Progenitor cell of endocrine pancreas (in vitro differentiated cells): Measurements from ENCODE around the gene CGB7. TPM values are rescaled to one million over a fixed set of nuclear protein-coding genes. Genes with fewer than 3 reads are reported as not detected.
"Not testable (repeated sequence)": the region's sequence is repeated elsewhere in the genome, so short reads cannot be mapped to it uniquely, and the experiment has no call there.

Experiments used
- DNase-seq: peaks from one replicate; pipeline ENCODE4 v3.0.0; 2021; ENCODE audit warnings: low spot score; ENCODE audit not compliant: unreplicated experiment
- H3K27ac Mint-ChIP-seq: 2 replicates; pipeline ENCODE4 v1.8.0; 2021; ENCODE audit warnings: mild to moderate bottlenecking, moderate library complexity, mixed read lengths
- H3K27me3 Mint-ChIP-seq: 2 replicates; pipeline ENCODE4 v1.8.0; 2021; ENCODE audit warnings: mixed read lengths
- H3K36me3 Mint-ChIP-seq: 2 replicates; pipeline ENCODE4 v1.8.0; 2022; ENCODE audit warnings: mixed read lengths; ENCODE audit not compliant: insufficient read depth
- H3K4me1 Mint-ChIP-seq: 2 replicates; pipeline ENCODE4 v1.8.0; 2021; ENCODE audit warnings: low read depth, mixed read lengths
- H3K4me3 Mint-ChIP-seq: 2 replicates; pipeline ENCODE4 v1.8.0; 2021; ENCODE audit warnings: low read depth, mild to moderate bottlenecking, moderate library complexity, mixed read lengths
- H3K9me3 Mint-ChIP-seq: 2 replicates; pipeline ENCODE4 v1.8.0; 2021; ENCODE audit warnings: low read depth, mixed read lengths
- CTCF ChIP-seq: fragments of 200-600 bp; sonication (generic); IDR thresholded peaks from one replicate; pipeline ENCODE4 v1.5.0; 2021; ENCODE audit warnings: antibody characterized with exemption, mild to moderate bottlenecking; ENCODE audit not compliant: unreplicated experiment
- total RNA-seq: library from RNA; stranded (reverse); gene quantifications from 2 replicates; pipeline ENCODE4 v1.2.1, GENCODE V29; 2021

CGB7 gene
- total RNA-seq, 1 donor from 2014 or later = 0.38 TPM

- Mint-ChIP-seq H3K4me3 (peak overlapping the region; percentile 41), H3K27ac (no peak overlapping the region), H3K4me1 (peaks cover 4% of the 10 kb centered on the region), H3K9me3 (no peaks in the 10 kb centered on the region), H3K36me3 (no peaks in the 10 kb centered on the region), H3K27me3 (peaks cover 61% of the 10 kb centered on the region)
- no peak for TF ChIP-seq CTCF
- DNase-seq = no peak
These were observed 6.6 kb upstream of the CGB7 start for GRCh38 chr19:49064029-49064629.

- no peak for DNase-seq
- peaks cover 65% of the 10 kb centered on the region for H3K27me3 Mint-ChIP-seq
These were observed 3.9 kb upstream of the CGB7 start for GRCh38 chr19:49061445-49061844.

DNA sequence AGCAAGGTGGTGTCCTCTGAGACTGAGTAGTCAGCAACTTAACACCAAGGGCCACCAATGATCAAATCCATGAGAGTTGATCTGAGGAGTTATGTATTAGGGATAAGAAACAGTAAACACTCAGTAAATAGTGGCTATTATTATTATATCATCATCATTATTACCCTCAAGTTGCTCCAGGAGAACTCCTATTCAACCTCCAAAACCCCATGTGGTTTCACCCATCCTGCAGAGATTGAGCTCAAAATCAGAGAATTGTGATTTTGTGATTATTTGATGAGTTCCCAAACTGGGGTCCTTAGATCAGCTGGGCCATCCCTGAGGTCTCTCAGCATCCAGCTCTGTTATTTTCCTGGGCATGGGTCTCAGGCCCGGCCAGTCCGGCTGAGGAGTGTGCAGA, 3.5 kb upstream of the CGB7 start:
- DNase-seq = no peak
- Mint-ChIP-seq H3K4me1 (peaks cover 8% of the 10 kb centered on the region), H3K9me3 (no peaks in the 10 kb centered on the region), H3K27me3 (peaks cover 65% of the 10 kb centered on the region), H3K27ac (no peak overlapping the region), H3K36me3 (no peaks in the 10 kb centered on the region), H3K4me3 (no peak overlapping the region)
- no peak for TF ChIP-seq CTCF

More at GRCh38 chr19:49061445-49061844, 3.9 kb upstream of the CGB7 start:
- H3K9me3 Mint-ChIP-seq = no peaks in the 10 kb centered on the region
- no peak for TF ChIP-seq CTCF
- no peak overlapping the region for H3K27ac Mint-ChIP-seq
- H3K4me1 Mint-ChIP-seq = peaks cover 8% of the 10 kb centered on the region
- H3K36me3 Mint-ChIP-seq = no peaks in the 10 kb centered on the region
- H3K4me3 Mint-ChIP-seq = no peak overlapping the region

GRCh38 chr19:49059053-49059452, 1.5 kb upstream of the CGB7 start:
- H3K27me3 Mint-ChIP-seq = peaks cover 70% of the 10 kb centered on the region

DNA sequence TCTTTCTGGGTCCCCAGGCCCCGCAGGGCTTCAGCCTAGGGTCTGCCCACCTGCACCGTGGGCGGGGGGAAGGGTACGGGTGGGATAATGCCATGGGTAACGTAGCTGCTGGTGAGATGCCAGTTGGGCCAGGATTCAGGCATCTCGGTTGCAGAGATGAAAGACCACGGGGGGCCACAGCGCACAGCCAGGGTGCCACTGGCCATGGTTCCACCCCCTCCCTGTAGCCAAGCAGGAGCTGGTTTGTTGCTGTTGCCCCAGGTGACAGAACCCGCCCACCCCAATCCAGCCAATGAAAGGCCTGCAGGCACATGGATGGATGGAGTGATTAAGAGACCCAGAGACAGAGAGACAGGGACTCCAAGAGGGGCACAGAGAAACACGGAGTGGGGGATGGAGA, 1.0 kb upstream of the CGB7 start:
- no peaks in the 10 kb centered on the region for H3K36me3 Mint-ChIP-seq
- H3K9me3 Mint-ChIP-seq = no peaks in the 10 kb centered on the region
- H3K4me3 Mint-ChIP-seq = no peak overlapping the region
- no peak for DNase-seq
- peaks cover 72% of the 10 kb centered on the region for H3K27me3 Mint-ChIP-seq
- H3K4me1 Mint-ChIP-seq = peaks cover 4% of the 10 kb centered on the region
- no peak overlapping the region for H3K27ac Mint-ChIP-seq
- TF ChIP-seq CTCF = no peak

More at GRCh38 chr19:49059053-49059452, 1.5 kb upstream of the CGB7 start:
- H3K36me3 Mint-ChIP-seq = no peaks in the 10 kb centered on the region
- no peak for TF ChIP-seq CTCF
- DNase-seq = no peak
- no peaks in the 10 kb centered on the region for H3K9me3 Mint-ChIP-seq
- peaks cover 4% of the 10 kb centered on the region for H3K4me1 Mint-ChIP-seq
- no peak overlapping the region for H3K4me3 Mint-ChIP-seq
- no peak overlapping the region for H3K27ac Mint-ChIP-seq

DNA sequence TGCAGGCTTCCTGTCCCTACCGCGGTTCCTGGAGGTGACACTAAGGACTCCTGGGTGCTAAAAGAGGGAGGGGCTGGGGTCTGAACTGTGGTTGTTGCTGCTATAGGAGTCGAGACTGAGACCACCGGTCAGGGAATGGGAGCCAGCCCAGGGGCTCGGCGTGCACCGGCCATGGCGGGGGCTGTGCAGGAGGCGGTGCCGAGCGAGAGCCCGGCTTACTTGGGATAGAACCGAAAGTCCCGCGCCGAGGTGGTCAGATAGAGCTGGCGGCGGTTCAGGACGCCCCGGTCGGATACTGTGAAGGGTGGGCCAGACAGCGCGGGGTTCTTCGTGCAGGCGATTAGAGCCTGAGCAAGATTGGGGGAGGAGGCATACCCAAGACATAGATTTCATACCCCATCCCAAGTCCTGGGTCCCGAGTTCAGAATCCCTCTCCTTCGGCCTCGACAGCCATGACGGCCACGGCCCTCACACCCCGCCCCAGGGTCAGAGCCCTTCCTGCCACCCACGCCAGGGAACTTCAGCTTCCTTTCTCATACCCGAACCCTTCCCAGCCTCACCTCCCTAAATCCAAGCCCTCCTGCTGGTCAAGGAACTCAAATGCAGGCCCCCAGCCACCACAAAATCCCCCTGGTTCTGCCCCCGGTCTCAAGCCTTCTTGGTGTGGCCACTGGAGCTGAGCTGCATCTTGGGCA, 500 bp downstream of the CGB7 start:
- not testable (repeated sequence) for H3K9me3 Mint-ChIP-seq, DNase-seq, H3K4me1 Mint-ChIP-seq, H3K27ac Mint-ChIP-seq, H3K36me3 Mint-ChIP-seq
- Mint-ChIP-seq H3K27me3 (peaks cover 67% of the 10 kb centered on the region), H3K4me3 (peak overlapping the region; percentile 68)
